ENCODE data around the gene ZFR.

- TF ChIP-seq CTCF (IDR thresholded peaks at IDR 0.05), result no peak
- TF ChIP-seq TCF7L2 (IDR thresholded peaks at IDR 0.05; ENCODE audit: low read depth, low read length), result no peak
- no peak for TF ChIP-seq POLR2AphosphoS5 (IDR thresholded peaks at IDR 0.05; ENCODE audit: low read depth, low read length)
- no peak for TF ChIP-seq REST (IDR thresholded peaks at IDR 0.05; ENCODE audit: insufficient read depth in 1 of 2, low read depth in 2 of 2, low read length in 1 of 2)
- no peak for TF ChIP-seq SIN3A (IDR thresholded peaks at IDR 0.05; ENCODE audit: borderline replicate concordance, insufficient read depth, low read depth, low read length)
These were observed 75.5 kb downstream of the ZFR start for GRCh38 chr5:32369032-32369431.

Measured in Panc1 (cell line).